Caki2 (cell line): ENCODE measurements around the gene SPIN1. TPM values are rescaled to one million over a fixed set of nuclear protein-coding genes. Genes with fewer than 3 reads are reported as not detected.
A peak's percentile ranks its signal among the peaks of the same experiment; 100 is the strongest.
"Not testable (repeated sequence)": the region's sequence is repeated elsewhere in the genome, so short reads cannot be mapped to it uniquely, and the experiment has no call there.

ENCODE experiments used
- DNase-seq: peaks from one replicate; pipeline ENCODE4 v3.0.0-alpha.2; 2015; ENCODE audit warnings: low read depth
- in situ Hi-C: cut with HindIII; loops from 2 replicates; pipeline ENCODE4 v1.10.0; 2016; ENCODE audit warnings: low sequenced_read_pairs, low pct_unique_long_range_greater_than_20kb, mixed read lengths
- total RNA-seq: library from RNA; depleted of rRNA; stranded (reverse); fragments of >200 nt; shearing (Covaris generic); gene quantifications from 2 replicates; pipeline ENCODE4 v1.2.3, GENCODE V29; 2014; ENCODE audit warnings: low replicate concordance

SPIN1 gene
- total RNA-seq, 1 experiment from 2014 or later = 83.5 TPM

DNA sequence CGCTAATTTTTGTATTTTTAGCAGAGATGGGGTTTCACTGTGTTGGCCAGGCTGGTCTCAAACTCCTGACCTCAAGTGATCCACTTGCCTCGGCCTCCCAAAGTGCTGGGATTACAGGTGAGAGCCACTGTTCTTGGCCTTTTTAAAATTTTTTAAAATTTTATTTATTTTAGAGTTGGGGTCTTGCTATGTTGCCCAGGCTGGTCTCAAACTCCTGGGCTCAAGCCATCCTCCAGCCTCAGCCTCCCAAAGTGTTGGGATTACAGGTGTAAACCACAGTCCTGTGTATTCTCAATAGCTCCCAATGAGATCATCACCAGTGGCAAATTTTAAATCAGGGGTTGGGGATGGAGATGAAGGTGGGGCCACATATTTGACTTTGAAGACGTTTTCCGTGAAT, 2.1 kb upstream of the SPIN1 start:
- DNase-seq = not testable (repeated sequence)

DNA sequence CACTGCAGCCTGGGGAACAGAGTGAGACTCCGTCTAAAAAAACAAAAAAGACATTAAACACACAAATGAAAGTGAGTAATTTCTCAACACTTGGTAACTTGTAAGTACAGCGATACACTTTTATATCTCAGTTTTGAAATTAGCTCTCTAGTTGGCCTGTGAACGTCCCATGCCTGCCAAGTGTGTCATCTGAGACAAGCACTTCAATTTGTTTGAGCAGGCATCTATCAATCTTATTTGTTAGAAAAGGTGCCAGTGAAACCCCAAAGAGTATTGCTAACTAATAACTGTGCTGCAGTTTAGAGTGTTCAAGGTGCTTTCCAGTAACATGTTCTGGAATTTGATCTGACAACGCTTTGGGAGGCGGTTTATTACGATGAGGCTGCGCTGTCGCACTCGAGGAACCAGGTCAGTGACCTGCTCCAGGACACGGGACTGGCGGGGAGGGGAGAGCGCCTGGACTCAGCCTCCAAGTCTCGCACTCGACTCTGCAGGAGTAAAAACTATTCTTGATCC, 1.1 kb upstream of the SPIN1 start:
- peak; percentile 67 for DNase-seq
- in situ Hi-C loops = no loop called here

More for the DNA sequence above, 2.1 kb upstream of the SPIN1 start:
- in situ Hi-C loops = not testable (repeated sequence)

GRCh38 chr9:88387552-88388202, 567 bp upstream of the SPIN1 start:
- in situ Hi-C loops = no loop called here
- DNase-seq = peak; percentile 70

- in situ Hi-C loops = no loop called here
- peak; percentile 70 for DNase-seq
Observed at GRCh38 chr9:88388886-88389605, 802 bp downstream of the SPIN1 start.

- in situ Hi-C loops = no loop called here
- DNase-seq = no peak
Observed at GRCh38 chr9:88390371-88390990, 2.2 kb downstream of the SPIN1 start.

- in situ Hi-C loops = no loop called here
Observed at GRCh38 chr9:88391236-88391635, 3.0 kb downstream of the SPIN1 start.

DNA sequence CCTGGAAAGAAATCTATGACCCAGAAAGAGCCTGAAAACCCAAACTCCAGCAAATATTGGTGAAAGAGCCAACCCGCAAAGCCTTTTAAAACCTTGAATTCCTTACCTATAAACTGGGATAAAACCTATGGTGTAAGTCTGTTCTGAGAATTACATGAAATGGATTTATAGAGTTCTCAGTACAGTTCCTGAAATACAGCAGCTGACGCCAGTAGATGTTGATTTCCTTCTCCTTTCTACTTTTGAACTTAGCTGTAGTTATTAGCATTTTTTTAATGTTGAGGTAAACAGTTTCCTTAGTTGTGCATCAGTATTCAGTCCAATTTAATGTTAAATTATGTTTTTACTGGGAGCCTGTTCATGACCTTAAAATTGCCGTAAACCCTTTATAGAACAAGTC, 3.7 kb downstream of the SPIN1 start:
- no peak for DNase-seq
- in situ Hi-C loops = no loop called here

More at GRCh38 chr9:88391236-88391635, 3.0 kb downstream of the SPIN1 start:
- no peak for DNase-seq

- in situ Hi-C loops = no loop called here
Observed at GRCh38 chr9:88392549-88392948, 4.3 kb downstream of the SPIN1 start.

DNA sequence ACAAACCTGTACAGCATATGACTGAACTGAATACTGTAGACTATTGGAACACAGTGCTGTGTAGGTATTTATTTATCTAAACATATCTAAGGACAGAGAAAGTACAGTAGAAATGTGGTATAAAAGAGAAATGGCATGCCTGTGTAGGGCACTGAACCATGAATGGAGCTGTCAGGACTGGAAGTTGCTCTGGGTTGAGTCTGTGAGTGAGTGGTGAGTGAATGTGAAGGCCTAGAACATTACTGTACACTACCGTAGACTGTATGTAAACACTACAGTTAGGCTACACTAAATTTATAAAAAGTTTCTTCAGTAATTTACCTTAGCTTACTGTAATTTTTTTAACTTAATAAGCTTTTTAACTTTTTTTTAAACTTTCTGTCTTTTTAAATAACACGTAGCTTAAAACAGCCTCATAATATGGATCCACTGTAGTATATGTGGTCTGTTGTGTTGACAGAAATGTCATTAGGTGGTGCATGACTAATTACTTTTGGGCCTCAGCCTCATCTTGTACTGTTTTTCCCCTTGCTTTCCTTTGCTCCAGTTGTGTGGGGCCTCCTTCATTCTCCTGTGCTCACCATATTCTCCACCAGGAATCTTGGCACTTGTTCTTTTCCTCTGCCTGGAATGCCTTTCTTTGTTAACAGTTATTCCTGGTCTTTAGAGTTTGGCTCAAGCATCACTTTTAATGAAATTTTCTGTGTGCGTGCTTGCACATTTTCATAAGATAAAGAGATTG, 8.8 kb downstream of the SPIN1 start:
- in situ Hi-C loops = no loop called here
- peak; percentile 31 for DNase-seq

More at GRCh38 chr9:88392549-88392948, 4.3 kb downstream of the SPIN1 start:
- DNase-seq = no peak

- no peak for DNase-seq
- in situ Hi-C loops = no loop called here
Observed at GRCh38 chr9:88398016-88398415, 9.8 kb downstream of the SPIN1 start.

DNA sequence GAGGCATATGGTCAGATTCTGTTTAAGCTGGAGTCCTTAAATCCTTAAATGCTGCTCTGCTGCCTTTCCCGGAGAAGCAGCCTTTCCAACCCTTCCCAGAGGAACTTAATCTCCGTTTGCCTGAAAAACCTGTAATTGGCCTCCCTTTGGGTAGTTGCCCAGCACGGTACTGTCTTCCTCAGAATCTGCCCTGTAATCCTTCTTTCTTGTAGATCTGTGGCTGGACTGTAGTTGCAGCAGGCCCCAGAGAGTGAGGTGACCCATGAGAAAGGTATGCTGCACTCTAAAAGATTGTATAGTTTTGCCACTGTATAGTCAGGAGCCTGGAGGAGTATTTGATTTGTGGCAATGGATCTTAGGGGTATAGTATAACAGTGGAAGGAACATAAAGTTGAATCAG, 11.7 kb downstream of the SPIN1 start:
- DNase-seq = peak; percentile 38
- in situ Hi-C loops = no loop called here

DNA sequence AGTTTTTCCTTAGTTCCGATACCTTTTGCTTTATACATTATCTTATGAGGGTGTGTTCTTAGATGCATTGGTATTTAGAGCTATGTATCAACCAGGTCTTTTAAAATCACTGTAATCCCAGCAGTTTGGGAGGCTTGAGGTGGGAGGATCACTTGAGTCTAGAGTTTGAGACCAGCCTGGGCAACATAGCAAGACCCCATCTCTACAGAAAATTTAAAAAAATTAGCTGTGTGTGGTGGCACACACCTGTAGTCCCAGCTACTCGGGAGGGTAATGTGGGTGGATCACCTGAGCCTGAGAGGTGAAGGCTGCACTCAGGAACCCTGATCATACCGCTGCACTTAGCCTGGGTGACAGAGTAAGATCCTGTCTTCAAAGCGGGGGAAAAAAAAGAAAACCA, 15.1 kb downstream of the SPIN1 start:
- no peak for DNase-seq
- in situ Hi-C loops = no loop called here

- in situ Hi-C loops = no loop called here
- peak; percentile 54 for DNase-seq
Observed at GRCh38 chr9:88406051-88406450, 17.8 kb downstream of the SPIN1 start.

- in situ Hi-C loops = no loop called here
- DNase-seq = no peak
Observed at GRCh38 chr9:88411471-88411870, 23.2 kb downstream of the SPIN1 start.

DNA sequence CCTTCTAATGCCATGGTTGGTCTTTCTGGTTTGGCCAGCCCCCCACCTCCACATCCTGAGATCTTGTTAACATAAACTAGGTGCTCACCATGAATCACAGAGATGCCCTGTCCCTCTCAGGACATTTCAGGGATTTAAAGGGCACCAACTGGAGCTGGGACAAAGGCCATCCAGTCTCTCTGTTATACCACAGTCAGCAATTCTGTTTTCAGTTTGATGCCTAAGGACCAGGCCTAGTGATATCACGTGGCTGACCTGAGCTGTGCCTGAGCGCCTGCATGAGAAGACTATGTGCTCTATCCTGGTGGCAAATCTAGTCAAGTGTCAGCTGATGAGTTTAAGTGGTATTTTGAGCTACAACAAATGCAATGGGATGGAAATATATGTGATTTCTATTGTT, 26.1 kb downstream of the SPIN1 start:
- in situ Hi-C loops = no loop called here
- DNase-seq = no peak

DNA sequence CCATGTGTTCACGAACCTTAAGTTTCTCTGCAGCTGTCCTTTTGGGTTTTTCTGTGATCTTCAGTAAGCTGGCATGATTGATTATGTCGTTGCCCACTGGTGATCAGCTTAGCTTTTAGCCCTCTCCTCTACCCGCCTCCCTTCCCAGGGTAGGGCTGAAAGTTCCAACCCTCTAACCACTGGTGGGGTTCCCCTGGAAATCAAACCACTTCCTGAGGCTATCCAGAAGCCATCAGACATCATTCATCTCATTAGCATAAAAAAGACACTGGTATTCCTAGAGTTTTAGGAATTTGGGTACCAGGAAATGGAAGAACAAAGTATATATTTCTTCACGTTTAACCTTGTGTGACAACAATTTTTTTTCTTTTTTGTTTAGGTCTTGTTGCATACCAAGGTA, 29.8 kb downstream of the SPIN1 start:
- in situ Hi-C loops = no loop called here
- no peak for DNase-seq

DNA sequence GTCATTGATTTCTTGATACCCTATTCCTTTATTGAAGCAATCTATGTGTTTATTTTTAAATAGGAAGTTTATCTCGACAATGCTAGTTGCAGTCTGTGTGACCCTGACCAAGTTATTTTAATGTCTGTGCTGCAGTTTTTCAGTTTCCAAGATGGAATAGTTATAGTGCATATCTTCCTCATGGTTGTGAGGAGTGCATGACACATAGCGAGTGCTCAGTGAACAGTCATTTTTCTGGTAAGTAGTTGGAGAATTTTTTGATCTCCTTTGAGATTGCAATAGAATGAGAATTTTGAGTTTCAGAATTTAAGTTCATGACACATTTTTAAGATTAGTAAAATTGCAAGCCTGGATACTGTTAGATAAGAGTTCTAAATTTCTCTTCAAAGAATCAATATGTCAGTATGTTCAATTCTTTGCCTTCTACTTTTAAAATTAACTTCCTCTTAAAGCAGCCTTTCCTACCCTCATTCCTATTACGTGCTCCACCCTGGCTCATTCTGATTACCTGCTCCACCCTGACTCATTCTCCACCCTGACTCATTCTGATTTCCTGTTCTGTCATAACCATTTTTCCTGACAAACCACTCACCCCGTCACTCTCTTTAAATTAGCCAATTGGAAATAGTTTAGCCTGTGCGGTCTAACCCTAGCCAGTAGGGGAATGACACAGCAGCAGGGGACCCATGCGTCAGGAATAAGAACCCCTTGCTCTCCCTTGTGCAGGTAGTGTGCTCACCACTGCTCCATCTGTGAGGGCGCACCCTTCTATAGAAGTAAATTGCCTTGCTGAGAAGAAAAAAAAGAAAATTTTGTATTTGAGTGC, 30.7 kb downstream of the SPIN1 start:
- in situ Hi-C loops = no loop called here
- DNase-seq = peak; percentile 60

- DNase-seq = no peak
- in situ Hi-C loops = no loop called here
Observed at GRCh38 chr9:88420227-88420626, 32.0 kb downstream of the SPIN1 start.
